ENCODE results near the gene POTEJ.
"Not testable (repeated sequence)": the region's sequence is repeated elsewhere in the genome, so short reads cannot be mapped to it uniquely, and the experiment has no call there.

Gene POTEJ

DNA sequence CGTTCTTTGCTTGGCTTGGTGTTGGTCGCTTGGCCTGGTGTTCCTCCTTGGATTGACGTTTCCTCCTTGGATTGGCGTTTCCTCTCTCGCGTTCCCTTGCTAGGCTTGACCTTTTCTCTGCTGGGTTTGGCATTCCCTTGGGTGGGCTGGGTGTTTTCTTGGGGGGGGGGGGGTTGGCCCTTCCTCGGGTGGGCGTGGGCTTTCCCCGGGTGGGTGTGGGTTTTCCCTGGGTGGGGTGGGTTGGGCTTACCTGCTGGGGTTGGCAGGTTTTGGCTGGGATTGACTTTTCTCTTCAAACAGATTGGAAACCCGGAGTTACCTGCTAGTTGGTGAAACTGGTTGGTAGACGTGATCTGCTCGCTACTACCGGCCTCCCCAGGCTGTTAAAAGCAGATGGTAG lies at the start of gene POTEJ:
Gene POTEJ (plus strand): TSS at position 301 of the 400 bp plus-strand sequence. CDS start 93 bp downstream, at position 394.
- not testable (repeated sequence) for DNase-seq

- DNase-seq, result not testable (repeated sequence)
Observed at GRCh38 chr2:130566165-130566564, 45.1 kb upstream of the POTEJ start.

GRCh38 chr2:130571929-130572328 lies 39.3 kb upstream of the POTEJ start:
- DNase-seq, result not testable (repeated sequence)

- DNase-seq, result not testable (repeated sequence)
Observed at GRCh38 chr2:130574230-130574629, 37.0 kb upstream of the POTEJ start.

- not testable (repeated sequence) for DNase-seq
Observed at GRCh38 chr2:130576209-130576784, 34.9 kb upstream of the POTEJ start.

DNA sequence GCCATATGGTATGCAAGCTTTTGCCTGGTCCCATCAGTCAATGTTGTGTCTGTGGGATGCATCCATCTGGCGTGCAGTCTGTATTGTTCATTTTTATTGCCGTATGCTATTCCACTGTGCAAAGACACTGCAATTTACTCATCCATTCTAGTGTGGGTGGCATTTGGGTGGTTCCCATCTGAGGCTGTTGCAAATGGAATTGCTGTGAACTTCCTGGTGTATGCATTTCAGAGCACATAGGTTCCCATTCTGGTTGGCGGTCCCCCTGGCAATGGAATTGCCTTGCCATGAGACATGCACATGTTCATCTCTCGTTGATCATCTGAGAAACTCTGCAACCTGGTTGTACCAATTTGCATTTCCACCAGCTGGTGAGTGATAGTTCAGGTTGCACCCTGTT lies 33.7 kb upstream of the POTEJ start:
- DNase-seq, result not testable (repeated sequence)

DNA sequence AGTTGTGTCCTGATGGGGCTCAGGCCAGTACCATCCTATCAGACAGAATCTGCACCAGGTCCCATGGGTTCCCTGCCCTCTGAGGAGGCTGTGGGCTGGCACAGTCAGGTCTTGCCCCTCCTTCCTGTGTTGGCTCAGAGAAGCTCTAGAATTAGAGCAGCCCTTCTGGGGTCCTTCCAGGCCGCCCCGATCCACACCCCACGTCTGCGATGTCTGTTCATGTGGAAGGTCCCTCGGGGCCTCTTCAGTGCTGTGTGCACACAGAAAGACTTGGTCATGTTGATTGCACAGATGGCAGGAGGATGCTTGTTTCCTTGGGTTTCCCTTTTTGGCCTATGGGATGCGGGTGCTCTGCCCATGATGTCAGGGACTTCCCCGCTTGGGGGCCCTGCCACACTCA lies 32.1 kb upstream of the POTEJ start:
- not testable (repeated sequence) for DNase-seq

DNA sequence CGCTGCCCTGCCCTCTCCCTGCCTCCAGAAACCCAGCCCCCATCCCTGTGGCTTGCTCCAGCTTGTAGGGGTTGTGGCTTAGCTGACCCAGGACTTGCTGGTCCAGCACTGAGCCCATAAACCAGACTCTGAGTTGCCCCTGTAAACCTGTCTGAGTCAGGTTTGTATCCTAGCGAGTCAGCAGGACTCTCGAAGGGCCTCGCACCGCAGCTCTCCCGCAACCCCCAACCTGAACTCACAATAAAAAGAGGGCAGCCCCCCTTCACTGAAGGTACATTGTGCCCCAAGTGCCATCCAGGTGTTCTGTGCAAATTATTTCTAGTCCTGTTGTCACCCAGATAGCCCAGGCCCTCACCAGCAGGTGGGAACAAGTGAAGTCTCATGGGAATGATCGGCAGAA lies 29.7 kb upstream of the POTEJ start:
- not testable (repeated sequence) for DNase-seq

- DNase-seq, result not testable (repeated sequence)
Observed at GRCh38 chr2:130582970-130583369, 28.3 kb upstream of the POTEJ start.

DNA sequence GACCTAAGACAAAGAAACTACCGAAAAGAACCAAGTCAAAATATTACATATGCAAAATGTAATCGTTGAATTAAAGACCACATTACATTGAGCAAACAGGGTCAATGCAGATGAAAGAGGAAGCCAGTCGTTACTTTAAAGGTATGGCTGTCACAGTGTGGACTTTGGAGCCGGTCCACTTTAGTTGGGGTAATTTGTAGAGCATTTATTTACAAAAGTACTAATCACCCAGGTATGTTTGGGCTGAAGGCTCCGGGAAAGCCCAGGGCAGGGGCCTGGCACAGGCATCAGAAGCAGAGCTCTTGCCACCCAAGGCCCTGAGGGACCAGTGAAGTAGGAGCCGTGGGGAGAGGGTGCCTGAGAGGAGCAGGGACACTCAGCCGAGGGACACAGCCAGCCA lies 27.7 kb upstream of the POTEJ start:
- not testable (repeated sequence) for DNase-seq

DNA sequence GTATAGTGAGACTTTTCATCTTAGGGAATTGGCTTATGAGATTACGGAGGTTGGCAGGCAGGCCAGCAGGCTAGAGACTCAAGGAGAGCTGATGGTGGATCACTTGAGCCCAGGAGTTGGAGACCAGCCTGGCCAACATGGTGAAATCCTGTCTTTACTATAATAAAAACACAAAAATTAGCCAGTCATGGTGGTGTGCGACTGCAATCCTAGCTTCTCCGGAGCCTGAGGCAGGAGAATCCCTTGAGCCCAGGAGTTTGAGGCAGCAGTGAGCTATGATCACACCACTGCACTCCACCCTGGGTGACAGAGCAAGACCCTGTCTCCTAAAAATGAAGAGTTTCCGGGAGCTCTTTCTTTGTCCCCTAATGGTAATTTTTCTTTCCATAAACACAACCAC lies 26.5 kb upstream of the POTEJ start:
- not testable (repeated sequence) for DNase-seq

GRCh38 chr2:130588688-130589458 lies 22.4 kb upstream of the POTEJ start:
- not testable (repeated sequence) for DNase-seq

- DNase-seq, result not testable (repeated sequence)
Observed at GRCh38 chr2:130590170-130590841, 20.9 kb upstream of the POTEJ start.

DNA sequence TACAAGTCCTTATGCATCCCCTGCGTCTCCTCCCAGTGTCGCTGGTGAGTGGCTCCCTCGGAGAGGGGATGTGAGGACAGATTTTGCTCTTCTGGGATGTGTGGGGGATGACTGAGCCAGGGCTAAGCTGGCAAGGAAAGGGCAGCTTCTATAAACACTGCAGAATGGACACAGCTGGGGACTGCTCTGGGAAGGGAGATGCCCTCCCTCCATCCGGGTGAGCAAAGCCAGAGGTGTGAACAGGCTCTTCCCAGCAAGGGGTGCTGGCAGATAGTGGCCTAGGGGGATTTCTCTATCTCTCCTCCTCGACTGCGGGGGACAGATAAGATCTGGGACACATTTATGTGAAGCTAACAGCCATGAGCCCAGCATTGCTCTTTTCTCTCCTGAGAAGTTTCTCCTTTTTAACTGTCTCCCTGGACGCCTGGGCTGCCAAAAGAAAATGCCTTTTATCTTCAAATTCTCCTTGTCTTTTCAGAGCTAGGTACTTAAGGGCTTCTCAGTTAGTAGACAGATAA lies 20.3 kb upstream of the POTEJ start:
- DNase-seq, result not testable (repeated sequence)

DNA sequence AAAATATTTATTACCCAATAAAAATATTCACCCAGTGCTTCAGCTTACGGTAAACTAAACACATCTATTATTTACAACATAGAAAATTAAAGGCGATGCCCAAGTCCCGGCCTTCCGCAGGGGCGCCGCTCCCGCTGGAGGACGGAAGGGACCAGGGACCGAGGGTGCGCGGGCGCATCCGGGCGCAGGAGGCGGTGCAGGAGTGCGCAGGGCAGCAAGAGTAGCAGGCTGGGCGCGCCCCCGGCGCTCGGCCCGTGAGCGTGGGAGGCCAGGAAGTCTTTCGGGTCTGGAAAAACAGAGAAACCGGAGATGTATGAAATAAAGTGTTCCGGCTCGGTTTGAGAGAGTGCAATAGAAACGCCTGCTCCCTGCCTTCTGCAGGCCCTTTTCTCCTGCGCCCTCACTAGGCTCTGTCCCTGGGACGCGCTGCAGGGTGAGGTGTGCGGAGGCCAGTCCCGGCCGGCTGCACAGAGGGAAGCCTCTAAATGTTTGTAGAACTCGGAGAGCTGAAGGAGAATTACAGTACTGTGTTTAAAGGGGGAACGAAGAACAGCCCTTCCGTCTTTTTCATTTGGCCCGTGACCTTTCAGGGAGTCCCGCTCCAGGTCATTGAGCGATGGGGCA lies 18.3 kb upstream of the POTEJ start:
- DNase-seq, result not testable (repeated sequence)

GRCh38 chr2:130594011-130594410 lies 17.2 kb upstream of the POTEJ start:
- DNase-seq, result not testable (repeated sequence)

DNA sequence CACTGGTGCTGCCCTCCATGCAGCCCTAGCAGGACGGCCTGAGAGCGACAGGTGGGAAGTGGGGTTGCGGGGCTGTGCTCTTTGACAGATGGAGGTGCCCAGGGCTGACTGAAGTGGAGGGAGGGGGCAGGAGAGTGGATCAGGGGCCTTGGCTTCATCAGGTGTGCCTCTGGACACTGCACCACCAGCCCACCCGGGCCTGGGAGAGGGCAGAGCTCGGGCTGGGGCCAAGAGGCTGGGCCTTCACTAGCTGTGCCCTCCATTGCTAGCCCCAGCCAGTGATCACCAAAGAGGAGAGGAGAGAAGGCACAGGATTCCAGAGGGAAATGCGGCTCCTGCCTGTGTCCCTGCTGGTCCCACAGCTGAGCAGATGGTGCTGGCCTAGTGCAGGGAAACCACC lies 14.5 kb upstream of the POTEJ start:
- DNase-seq, result not testable (repeated sequence)

- not testable (repeated sequence) for DNase-seq
Observed at GRCh38 chr2:130597994-130598393, 13.2 kb upstream of the POTEJ start.

DNA sequence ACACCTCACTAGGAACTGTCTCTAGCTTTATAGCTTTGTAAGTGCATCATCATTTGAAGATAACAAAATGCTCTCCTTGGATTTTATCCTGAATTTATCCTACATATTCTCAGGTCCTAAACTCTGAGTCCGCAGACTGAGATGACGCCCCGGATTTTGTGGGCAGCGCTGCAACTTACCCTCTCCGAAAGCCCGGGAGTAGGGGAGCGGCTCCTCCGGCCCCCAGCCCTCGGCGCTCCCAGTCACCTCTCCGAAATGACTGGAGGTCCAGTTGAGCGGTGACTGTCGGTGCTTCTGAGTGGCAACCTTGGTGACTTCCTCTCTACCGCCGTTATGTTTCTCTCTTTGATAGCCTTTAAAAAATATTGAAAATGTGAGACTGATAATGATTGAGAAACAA lies 12.8 kb upstream of the POTEJ start:
- not testable (repeated sequence) for DNase-seq

- not testable (repeated sequence) for DNase-seq
Observed at GRCh38 chr2:130599393-130599792, 11.8 kb upstream of the POTEJ start, which contains the start of gene CFC1. CFC1 (minus strand) TSS chr2:130599575; CDS start chr2:130599287, 288 bp downstream.

DNA sequence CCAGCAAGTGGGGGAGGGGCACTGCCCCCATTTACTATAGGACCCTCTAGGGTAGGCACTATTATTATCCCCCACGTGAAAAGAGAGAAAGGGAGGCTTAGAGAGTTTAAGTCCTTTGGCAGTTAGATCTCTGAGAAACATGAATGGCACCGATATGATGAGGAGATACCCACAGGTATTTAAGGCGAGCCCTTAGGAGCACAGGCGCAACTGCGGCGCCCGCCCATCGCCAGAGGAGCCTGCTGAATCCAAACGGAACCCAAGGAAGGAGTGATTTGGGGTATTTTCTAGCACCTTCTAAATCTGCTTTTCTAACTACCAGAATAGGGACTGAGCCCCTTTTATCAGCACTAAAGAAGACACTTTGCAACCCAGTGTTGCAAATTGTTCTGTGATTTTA lies 11.3 kb upstream of the POTEJ start:
- not testable (repeated sequence) for DNase-seq

- not testable (repeated sequence) for DNase-seq
Observed at GRCh38 chr2:130601648-130602302, 9.5 kb upstream of the POTEJ start.
